ENCODE results near the gene ULK4. TPM values are rescaled to one million over a fixed set of nuclear protein-coding genes. Genes with fewer than 3 reads are reported as not detected.

The ULK4 gene
- total and polyA plus RNA-seq, 9 of the 15 experiments (the other 6 are each of a cell fraction or from before 2014, with no cell fraction given): 3.0 to 5.9 (median 3.5) TPM

DNA sequence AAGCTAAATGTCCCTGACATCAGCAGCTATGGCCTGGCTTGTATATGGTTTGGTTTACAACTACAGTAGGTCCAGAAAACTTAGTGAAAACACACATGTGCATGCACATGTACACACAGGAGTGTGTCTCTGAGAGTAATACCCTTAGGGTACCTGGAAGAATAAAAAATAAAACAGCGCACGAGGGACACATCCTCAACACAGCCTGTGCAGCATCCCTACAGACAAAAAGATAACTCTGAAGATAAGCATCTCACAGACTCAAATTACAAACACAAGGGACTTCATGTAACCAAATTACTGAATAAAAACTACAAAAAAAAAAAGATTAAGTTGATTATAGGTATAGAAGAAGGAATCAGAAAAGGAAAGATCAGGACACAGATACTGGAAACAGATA, 653.8 kb downstream of the ULK4 start:
- no TSS peak for BruUV-seq (replicated peaks)

More for the DNA sequence above, 653.8 kb downstream of the ULK4 start:
- Histone ChIP-seq H3K9me1 (ENCODE audit: control insufficient read depth, insufficient read depth, low read length) (no peaks in the 10 kb centered on the region), H3K4me2 (ENCODE audit: insufficient read depth, low read length) (no peak overlapping the region), H3K27me3 (ENCODE audit: control insufficient read depth in 2 of 2, insufficient read depth in 2 of 2, low read length in 2 of 2) (peaks cover 8 to 16% of the 10 kb centered on the region in 2 experiments; a peak in 4 of 5 replicates), H3K4me1 (replicated peaks in 1 of 2; ENCODE audit: control insufficient read depth in 2 of 2, insufficient read depth in 2 of 2, low read length in 2 of 2) (no peaks in the 10 kb centered on the region), H3K27ac (ENCODE audit: extremely low read depth, low read depth, low read length) (no peak overlapping the region), H3K4me3 (no peak overlapping the region), H2AFZ (ENCODE audit: low read depth, low read length) (no peak overlapping the region), H3K79me2 (ENCODE audit: control insufficient read depth, insufficient read depth, low read length) (no peaks in the 10 kb centered on the region), H3K36me3 (ENCODE audit: control insufficient read depth, insufficient read depth, low read length) (no peaks in the 10 kb centered on the region), H4K20me1 (replicated peaks; ENCODE audit: control insufficient read depth, insufficient read depth, low read length) (no peaks in the 10 kb centered on the region; the same call in 1 of the 2 replicates), H3K9me3 (replicated peaks; ENCODE audit: control insufficient read depth, insufficient read depth, low read depth, low read length) (no peaks in the 10 kb centered on the region), H3K9ac (ENCODE audit: insufficient read depth in 1 of 2, low read depth in 2 of 2, low read length in 2 of 2) (no peak overlapping the region)
- 34% methylated on average over 2 of the region's 2 CpGs for WGBS (ENCODE audit: insufficient coverage, low coverage, missing lambda C conversion rate)
- POLR2A ChIA-PET: interaction anchor here (0.6 kb wide), 2 partner anchors 8 to 28 kb away, joined by 3 to 4 read pairs; no protein-coding TSS in a partner anchor
- in situ Hi-C loops (cut with MboI): no loop called here
- ATAC-seq: no peak
- FAIRE-seq: no peak
- CTCF ChIA-PET (ENCODE audit: low intra/inter-chr PET ratio): no interaction called here
- intact Hi-C loops (cut with micrococcal nuclease): no loop called here
- no peak for DNase-seq (ENCODE audit: extremely low read depth in 1 of 4, low spot score in 3 of 4)
- no peak for TF ChIP-seq MCM5 (IDR thresholded peaks at IDR 0.05; ENCODE audit: low read depth)
- no peak for TF ChIP-seq RBFOX2 (IDR thresholded peaks at IDR 0.05; ENCODE audit: low read depth, low read length)
- no peak for TF ChIP-seq BRCA1 (IDR thresholded peaks at IDR 0.05)
- TF ChIP-seq BRCA1 (CRISPR knock-in tag; IDR thresholded peaks at IDR 0.05): no peak
- TF ChIP-seq BMI1 (IDR thresholded peaks at IDR 0.05; ENCODE audit: low read length): no peak
- no peak for TF ChIP-seq NFIX (CRISPR knock-in tag; IDR thresholded peaks at IDR 0.05; ENCODE audit: low read depth)
- no peak for TF ChIP-seq TAF1 (IDR thresholded peaks at IDR 0.05; ENCODE audit: control insufficient read depth, extremely low read depth, insufficient read depth, low read length, severe bottlenecking)
- TF ChIP-seq, protein P1, sequence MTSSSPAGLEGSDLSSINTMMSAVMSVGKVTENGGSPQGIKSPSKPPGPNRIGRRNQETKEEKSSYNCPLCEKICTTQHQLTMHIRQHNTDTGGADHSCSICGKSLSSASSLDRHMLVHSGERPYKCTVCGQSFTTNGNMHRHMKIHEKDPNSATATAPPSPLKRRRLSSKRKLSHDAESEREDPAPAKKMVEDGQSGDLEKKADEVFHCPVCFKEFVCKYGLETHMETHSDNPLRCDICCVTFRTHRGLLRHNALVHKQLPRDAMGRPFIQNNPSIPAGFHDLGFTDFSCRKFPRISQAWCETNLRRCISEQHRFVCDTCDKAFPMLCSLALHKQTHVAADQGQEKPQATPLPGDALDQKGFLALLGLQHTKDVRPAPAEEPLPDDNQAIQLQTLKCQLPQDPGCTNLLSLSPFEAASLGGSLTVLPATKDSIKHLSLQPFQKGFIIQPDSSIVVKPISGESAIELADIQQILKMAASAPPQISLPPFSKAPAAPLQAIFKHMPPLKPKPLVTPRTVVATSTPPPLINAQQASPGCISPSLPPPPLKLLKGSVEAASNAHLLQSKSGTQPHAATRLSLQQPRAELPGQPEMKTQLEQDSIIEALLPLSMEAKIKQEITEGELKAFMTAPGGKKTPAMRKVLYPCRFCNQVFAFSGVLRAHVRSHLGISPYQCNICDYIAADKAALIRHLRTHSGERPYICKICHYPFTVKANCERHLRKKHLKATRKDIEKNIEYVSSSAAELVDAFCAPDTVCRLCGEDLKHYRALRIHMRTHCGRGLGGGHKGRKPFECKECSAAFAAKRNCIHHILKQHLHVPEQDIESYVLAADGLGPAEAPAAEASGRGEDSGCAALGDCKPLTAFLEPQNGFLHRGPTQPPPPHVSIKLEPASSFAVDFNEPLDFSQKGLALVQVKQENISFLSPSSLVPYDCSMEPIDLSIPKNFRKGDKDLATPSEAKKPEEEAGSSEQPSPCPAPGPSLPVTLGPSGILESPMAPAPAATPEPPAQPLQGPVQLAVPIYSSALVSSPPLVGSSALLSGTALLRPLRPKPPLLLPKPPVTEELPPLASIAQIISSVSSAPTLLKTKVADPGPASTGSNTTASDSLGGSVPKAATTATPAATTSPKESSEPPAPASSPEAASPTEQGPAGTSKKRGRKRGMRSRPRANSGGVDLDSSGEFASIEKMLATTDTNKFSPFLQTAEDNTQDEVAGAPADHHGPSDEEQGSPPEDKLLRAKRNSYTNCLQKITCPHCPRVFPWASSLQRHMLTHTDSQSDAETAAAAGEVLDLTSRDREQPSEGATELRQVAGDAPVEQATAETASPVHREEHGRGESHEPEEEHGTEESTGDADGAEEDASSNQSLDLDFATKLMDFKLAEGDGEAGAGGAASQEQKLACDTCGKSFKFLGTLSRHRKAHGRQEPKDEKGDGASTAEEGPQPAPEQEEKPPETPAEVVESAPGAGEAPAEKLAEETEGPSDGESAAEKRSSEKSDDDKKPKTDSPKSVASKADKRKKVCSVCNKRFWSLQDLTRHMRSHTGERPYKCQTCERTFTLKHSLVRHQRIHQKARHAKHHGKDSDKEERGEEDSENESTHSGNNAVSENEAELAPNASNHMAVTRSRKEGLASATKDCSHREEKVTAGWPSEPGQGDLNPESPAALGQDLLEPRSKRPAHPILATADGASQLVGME (CRISPR knock-in tag; IDR thresholded peaks at IDR 0.05): no peak
- no peak for TF ChIP-seq USF1 (CRISPR knock-in tag; IDR thresholded peaks at IDR 0.05)
- no peak for TF ChIP-seq RBM22 (IDR thresholded peaks at IDR 0.05; ENCODE audit: low read depth, low read length, poor library complexity, severe bottlenecking)
- TF ChIP-seq GTF2E2 (tag; IDR thresholded peaks at IDR 0.05): no peak
- no peak for TF ChIP-seq POLR2B (IDR thresholded peaks at IDR 0.05; ENCODE audit: low read depth, partially characterized antibody)
- TF ChIP-seq TAF7 (tag; IDR thresholded peaks at IDR 0.05): no peak

Data from K562 (cell line).